ENCODE results near the gene ZNF761.

Gene ZNF761

DNA sequence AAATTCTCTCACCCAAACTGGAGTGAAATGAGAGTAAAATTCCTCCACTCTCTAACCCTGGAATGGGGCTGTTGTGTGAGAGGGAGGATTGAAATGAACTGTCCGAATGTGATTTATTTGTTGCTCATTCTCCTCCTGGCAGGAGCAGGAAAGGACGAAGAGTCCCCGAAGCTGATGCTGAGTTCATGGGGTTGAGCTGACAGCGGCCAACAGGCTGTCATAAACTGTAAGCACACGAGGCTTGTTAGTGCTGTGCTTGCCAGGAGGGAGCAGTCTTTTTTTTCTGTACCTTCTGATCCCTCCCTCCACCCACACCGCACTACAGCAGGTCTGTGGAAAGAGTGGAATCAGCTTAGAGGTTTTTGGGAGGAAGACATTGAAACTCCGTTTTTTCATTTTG lies 73.1 kb downstream of the ZNF761 start:
- Histone ChIP-seq H3K9me3 (ENCODE audit: control extremely low read depth in 1 of 5, control insufficient read depth in 4 of 5, insufficient read depth in 2 of 5, low read depth in 1 of 5, low read length in 4 of 5) (no peaks in the 10 kb centered on the region), H3K27me3 (replicated peaks in 2 of 5; ENCODE audit: control insufficient read depth in 4 of 5, insufficient read depth in 5 of 5, low read length in 4 of 5) (peaks cover 0 to 4% (median 2%) of the 10 kb centered on the region in 5 experiments), H3K4me1 (ENCODE audit: control extremely low read depth in 1 of 4, control insufficient read depth in 4 of 4, insufficient read depth in 4 of 4, low read length in 3 of 4) (peaks cover 0 to 3% (median 0%) of the 10 kb centered on the region in 4 experiments), H3K4me3 (ENCODE audit: control insufficient read depth in 1 of 7, extremely low read depth in 1 of 7, insufficient read depth in 4 of 7, low read depth in 2 of 7, low read length in 6 of 7) (no peak overlapping the region), H3K36me3 (ENCODE audit: control insufficient read depth in 4 of 4, insufficient read depth in 4 of 4, low read length in 3 of 4) (no peaks in the 10 kb centered on the region), H3K27ac (ENCODE audit: insufficient read depth in 1 of 2, low read depth in 1 of 2, low read length in 2 of 2, poor library complexity in 1 of 2, severe bottlenecking in 2 of 2) (no peak overlapping the region)
- POLR2A ChIA-PET: no interaction called here
- WGBS (ENCODE audit: insufficient coverage): 58% methylated on average over 4 of the region's 7 CpGs
- CTCF ChIA-PET: no interaction called here
- DNase-seq: no peak

- H3K27me3 ChIP-seq (replicated peaks in 2 of 5; ENCODE audit: control insufficient read depth in 4 of 5, insufficient read depth in 5 of 5, low read length in 4 of 5): peaks cover 0 to 4% (median 2%) of the 10 kb centered on the region in 5 experiments
- H3K4me3 ChIP-seq (ENCODE audit: control insufficient read depth in 1 of 7, extremely low read depth in 1 of 7, insufficient read depth in 4 of 7, low read depth in 2 of 7, low read length in 6 of 7): no peak overlapping the region
- H3K9me3 ChIP-seq (ENCODE audit: control extremely low read depth in 1 of 5, control insufficient read depth in 4 of 5, insufficient read depth in 2 of 5, low read depth in 1 of 5, low read length in 4 of 5): no peaks in the 10 kb centered on the region
- ChIA-PET CTCF (interaction anchor here (1.8 kb wide), 1 partner anchor 82 kb away, joined by 5 read pairs; no protein-coding TSS in a partner anchor), POLR2A (no interaction called here)
- no peak for DNase-seq
- H3K36me3 ChIP-seq (ENCODE audit: control insufficient read depth in 4 of 4, insufficient read depth in 4 of 4, low read length in 3 of 4): no peaks in the 10 kb centered on the region
- H3K4me1 ChIP-seq (ENCODE audit: control extremely low read depth in 1 of 4, control insufficient read depth in 4 of 4, insufficient read depth in 4 of 4, low read length in 3 of 4): peaks cover 0 to 3% (median 0%) of the 10 kb centered on the region in 4 experiments
- H3K27ac ChIP-seq (ENCODE audit: insufficient read depth in 1 of 2, low read depth in 1 of 2, low read length in 2 of 2, poor library complexity in 1 of 2, severe bottlenecking in 2 of 2): no peak overlapping the region
- WGBS (ENCODE audit: insufficient coverage): 93% methylated on average over 5 of the region's 8 CpGs
These were observed 74.9 kb downstream of the ZNF761 start for GRCh38 chr19:53506728-53507127.
